Cardiac fibroblast (primary cell): Measurements from ENCODE around the gene TANC1.

ENCODE experiments used
- DNase-seq, 2 donors: peaks; one replicate each; pipeline versions ENCODE4 v3.0.0 to v3.0.0-alpha.2; 2010; ENCODE audit warnings: low read depth in 2 of 2
- H3K4me3 ChIP-seq, 2 donors: replicated peaks in 1 of 2; 1 replicate in 1 of 2; 2 replicates in 1 of 2; pipeline ENCODE4 v1.5.1; 2011; ENCODE audit warnings: low read depth in 2 of 2, low read length in 2 of 2, mild to moderate bottlenecking in 2 of 2, moderate library complexity in 1 of 2
- CTCF ChIP-seq: IDR thresholded peaks from one replicate; pipeline ENCODE4 v1.5.1; 2011; ENCODE audit warnings: low read depth, mild to moderate bottlenecking, low read length, inconsistent platforms

The TANC1 gene

GRCh38 chr2:158998551-158999248 is 30.3 kb downstream of the TANC1 start:
- H3K4me3 ChIP-seq, result no peak overlapping the region
- DNase-seq, result peak; percentile 57 to 78
- no peak for TF ChIP-seq CTCF

GRCh38 chr2:158999458-158999857 is 31.0 kb downstream of the TANC1 start:
- TF ChIP-seq CTCF, result no peak
- DNase-seq, result peak; percentile 33 to 73
- no peak overlapping the region for H3K4me3 ChIP-seq

GRCh38 chr2:159000072-159000471 is 31.6 kb downstream of the TANC1 start:
- DNase-seq, result no peak
- H3K4me3 ChIP-seq, result no peak overlapping the region
- TF ChIP-seq CTCF, result no peak

GRCh38 chr2:159002462-159003111 is 34.1 kb downstream of the TANC1 start:
- no peak for TF ChIP-seq CTCF
- DNase-seq, result no peak
- no peak overlapping the region for H3K4me3 ChIP-seq

- DNase-seq, result no peak
- TF ChIP-seq CTCF, result no peak
- H3K4me3 ChIP-seq, result no peak overlapping the region
These were observed 35.1 kb downstream of the TANC1 start for GRCh38 chr2:159003555-159003954.

GRCh38 chr2:159004849-159005248 is 36.4 kb downstream of the TANC1 start:
- TF ChIP-seq CTCF, result no peak
- H3K4me3 ChIP-seq, result no peak overlapping the region
- DNase-seq, result no peak
